HepG2 (cell line): ENCODE data around the gene FGGY. TPM values are rescaled to one million over a fixed set of nuclear protein-coding genes. Genes with fewer than 3 reads are reported as not detected.

Source experiments
- ATAC-seq: fragments of 200-7000 bp; cut with Tn5 transposase; 3 replicates; pipeline ENCODE4 v1.9.1; 2020; ENCODE audit warnings: mild to moderate bottlenecking, moderate library complexity
- BruUV-seq: library from RNA; stranded (reverse); fragments of 400-500 nt; replicated peaks from 2 replicates; lab custom pipeline; 2021; lab: Mats Ljungman, UMichigan
- CTCF ChIA-PET: fragments of 300-600 bp; formaldehyde crosslinking; extraction: SDS; loops from one replicate; lab custom pipeline; 2021; ENCODE audit warnings: low total read pairs, inconsistent platforms, low intra/inter-chr PET ratio; lab: Yijun Ruan, JAX
- POLR2A ChIA-PET: fragments of 350-600 bp; sonication (Branson Sonifier 250); formaldehyde crosslinking; loops from one replicate; lab custom pipeline; 2020; ENCODE audit warnings: antibody characterized with exemption, inconsistent platforms; lab: Yijun Ruan, JAX
- DNase-seq: peaks from one replicate; pipeline ENCODE4 v3.0.0-alpha.2; 2015; ENCODE audit warnings: low spot score
- FAIRE-seq: peaks from 3 replicates; lab custom pipeline; 2011; peaks lifted over from hg19 to GRCh38; lab: Jason Lieb, UNC
- H2AFZ ChIP-seq: one replicate; pipeline ENCODE4 v1.6.1; 2011; ENCODE audit warnings: low read length, inconsistent platforms
- H3K27ac ChIP-seq: fragments of 300-600 bp; 3 replicates; pipeline ENCODE4 v1.8.0; 2011; ENCODE audit warnings: mixed run types, mild to moderate bottlenecking, mixed read lengths, low read length, inconsistent platforms; ENCODE audit not compliant: insufficient read depth; ENCODE audit errors: extremely low read length
- H3K27me3 ChIP-seq, 2 experiments: fragments of 200-600 bp in 1 of 2; 2 replicates in 1 of 2; 3 replicates in 1 of 2; pipeline versions ENCODE4 v1.6.0 to v1.8.0; 2011; ENCODE audit warnings: low read length in 2 of 2, mild to moderate bottlenecking in 2 of 2, moderate library complexity in 2 of 2, inconsistent platforms in 1 of 2; ENCODE audit not compliant: insufficient read depth in 2 of 2, control insufficient read depth in 1 of 2
- H3K36me3 ChIP-seq, 2 experiments: fragments of 200-600 bp in 1 of 2; replicated peaks in 1 of 2; 2 replicates in 1 of 2; 3 replicates in 1 of 2; pipeline versions ENCODE4 v1.5.1 to v1.8.0; 2011; ENCODE audit warnings: low read length in 2 of 2, inconsistent platforms in 1 of 2; ENCODE audit not compliant: insufficient read depth in 2 of 2, control insufficient read depth in 1 of 2
- H3K4me1 ChIP-seq: 2 replicates; pipeline ENCODE4 v1.5.1; 2012; ENCODE audit warnings: low read length, inconsistent platforms; ENCODE audit not compliant: insufficient read depth
- H3K4me2 ChIP-seq: 2 replicates; pipeline ENCODE4 v1.6.0; 2011; ENCODE audit warnings: low read depth, low read length, inconsistent platforms
- H3K4me3 ChIP-seq, 3 experiments: fragments of 200-600 bp in 1 of 3; sonication (generic), shearing (Covaris generic) in 1 of 3; replicated peaks in 1 of 3; 2 replicates each; pipeline ENCODE4 v1.5.1; 2011 to 2016; ENCODE audit warnings: low read length in 3 of 3, inconsistent platforms in 2 of 3, low read depth in 2 of 3, mild to moderate bottlenecking in 2 of 3, control low read depth in 1 of 3, mixed read lengths in 1 of 3; ENCODE audit not compliant: insufficient read depth in 1 of 3
- H3K79me2 ChIP-seq: one replicate; pipeline ENCODE4 v1.6.1; 2011; ENCODE audit warnings: low read length, inconsistent platforms; ENCODE audit not compliant: insufficient read depth
- H3K9ac ChIP-seq: 2 replicates; pipeline ENCODE4 v1.6.0; 2011; ENCODE audit warnings: mild to moderate bottlenecking, low read depth, low read length, inconsistent platforms; ENCODE audit not compliant: insufficient read depth
- H3K9me3 ChIP-seq: 2 replicates; pipeline ENCODE4 v1.5.1; 2012; ENCODE audit warnings: mild to moderate bottlenecking, low read length
- H4K20me1 ChIP-seq: 2 replicates; pipeline ENCODE4 v1.6.0; 2011; ENCODE audit warnings: inconsistent platforms, mild to moderate bottlenecking, low read length, moderate library complexity; ENCODE audit not compliant: insufficient read depth
- DMAP1 ChIP-seq: IDR thresholded peaks from 2 replicates; pipeline ENCODE4 v1.6.1; 2016
- FIP1L1 ChIP-seq: fragments of 200-400 bp; formaldehyde crosslinking; IDR thresholded peaks from 2 replicates; pipeline ENCODE4 v1.6.1; 2018; ENCODE audit warnings: low read depth, mild to moderate bottlenecking, low read length, moderate library complexity, borderline replicate concordance; ENCODE audit not compliant: insufficient read depth
- GATAD2A ChIP-seq: IDR thresholded peaks from 2 replicates; pipeline ENCODE4 v1.6.1; 2016
- HOXA9 ChIP-seq: sonication (generic); formaldehyde crosslinking; IDR thresholded peaks from 2 replicates; pipeline ENCODE4 v1.8.1; 2022; ENCODE audit warnings: missing genetic modification reagents, mild to moderate bottlenecking, moderate library complexity, borderline replicate concordance
- KAT2B ChIP-seq: fragments of 150-350 bp; IDR thresholded peaks from 2 replicates; pipeline ENCODE4 v1.6.1; 2014; ENCODE audit warnings: low read depth, low read length, borderline replicate concordance
- KDM4B ChIP-seq: sonication (generic); formaldehyde crosslinking; IDR thresholded peaks from 2 replicates; pipeline ENCODE4 v1.4.0; 2020; ENCODE audit warnings: missing genetic modification reagents
- NFYC ChIP-seq: IDR thresholded peaks from 2 replicates; pipeline ENCODE4 v1.6.1; 2016; ENCODE audit warnings: missing genetic modification reagents, missing compliant biosample characterization
- RFX5 ChIP-seq: IDR thresholded peaks from 2 replicates; pipeline ENCODE4 v1.6.1; 2011; ENCODE audit warnings: low read depth, low read length, improper control_type of control experiment
- SRF ChIP-seq: IDR thresholded peaks from 2 replicates; pipeline ENCODE4 v1.6.1; 2011; ENCODE audit warnings: mild to moderate bottlenecking, low read depth, low read length, moderate library complexity
- SRY ChIP-seq: sonication (generic); formaldehyde crosslinking; IDR thresholded peaks from 2 replicates; pipeline ENCODE4 v1.8.0; 2022; ENCODE audit warnings: mild to moderate bottlenecking, missing genetic modification reagents
- U2AF1 ChIP-seq: fragments of 200-400 bp; formaldehyde crosslinking; optimal IDR thresholded peaks from 2 replicates; pipeline ENCODE3; 2017; ENCODE audit warnings: mild to moderate bottlenecking, low read depth, low read length
- ZNF124 ChIP-seq: sonication (generic); formaldehyde crosslinking; IDR thresholded peaks from 2 replicates; pipeline ENCODE4 v1.4.0; 2020; ENCODE audit warnings: missing genetic modification reagents
- ZNF235 ChIP-seq: sonication (generic); formaldehyde crosslinking; IDR thresholded peaks from 2 replicates; pipeline ENCODE4 v1.8.1; 2023; ENCODE audit warnings: mild to moderate bottlenecking, missing genetic modification reagents, borderline replicate concordance
- ZNF274 ChIP-seq: sonication (generic); formaldehyde crosslinking; IDR thresholded peaks from 2 replicates; pipeline ENCODE4 v1.5.1; 2020; ENCODE audit warnings: mild to moderate bottlenecking, missing genetic modification reagents
- ZNF432 ChIP-seq: sonication (generic); formaldehyde crosslinking; IDR thresholded peaks from 2 replicates; pipeline ENCODE4 v1.5.0; 2020; ENCODE audit warnings: missing genetic modification reagents, mild to moderate bottlenecking, borderline replicate concordance
- ZNF7 ChIP-seq: IDR thresholded peaks from 2 replicates; pipeline ENCODE4 v1.6.1; 2016; ENCODE audit warnings: missing biosample characterization, missing genetic modification reagents
- ZZZ3 ChIP-seq: sonication (generic); formaldehyde crosslinking; IDR thresholded peaks from 2 replicates; pipeline ENCODE4 v1.4.0; 2020; ENCODE audit warnings: missing genetic modification reagents, mild to moderate bottlenecking, borderline replicate concordance
- WGBS: methylation state at CpG from one replicate; pipeline ENCODE4 v1.1.6; 2017; ENCODE audit warnings: low lambda C conversion rate; 5-methylcytosine and 5-hydroxymethylcytosine counted together
- in situ Hi-C: cut with HindIII; loops from 2 replicates; pipeline ENCODE4 v1.10.0; 2017; ENCODE audit warnings: low pct_unique_long_range_greater_than_20kb; ENCODE audit not compliant: extremely low pct_ligation_motif_present
- intact Hi-C: fragments of 100-400 bp; cut with micrococcal nuclease; formaldehyde crosslinking; loops from one replicate; pipeline ENCODE4 v1.10.0; 2022; ENCODE audit not compliant: unreplicated experiment
- polyA plus RNA-seq, 8 experiments: library from polyadenylated mRNA; depleted of rRNA in 3 of 8; stranded (reverse) in 7 of 8; unstranded in 1 of 8; fragments of >200 nt; fragmentation: Illumina TruSeq in 4 of 8; extraction: Trizol in 4 of 8; gene quantifications; 2 replicates each; pipeline versions ENCODE4 v1.2.1 to v1.2.3, GENCODE V29; 2011 to 2016; ENCODE audit warnings: low read depth in 4 of 8, missing spikeins in 1 of 8, mixed read lengths in 1 of 8; ENCODE audit not compliant: insufficient read depth in 1 of 8
- total RNA-seq, 5 experiments: library from RNA; depleted of rRNA; stranded (reverse); fragments of >200 nt; fragmentation: Illumina TruSeq; extraction: Trizol; gene quantifications; 2 replicates each; pipeline ENCODE4 v1.2.3, GENCODE V29; 2016; ENCODE audit warnings: low read depth in 1 of 5
- TF ChIP-seq, protein P1 (sequence below): sonication (generic); formaldehyde crosslinking; IDR thresholded peaks from 2 replicates; pipeline ENCODE4 v1.4.0; 2020; ENCODE audit warnings: mild to moderate bottlenecking, missing genetic modification reagents
- TF ChIP-seq, protein P2 (sequence below): sonication (generic); formaldehyde crosslinking; IDR thresholded peaks from 2 replicates; pipeline ENCODE4 v1.4.0; 2020; ENCODE audit warnings: mild to moderate bottlenecking, missing genetic modification reagents

Gene FGGY
- total and polyA plus RNA-seq, 2 of the 13 experiments (the other 11 are each of a cell fraction or from before 2014, with no cell fraction given), result 15.7 to 27.5 TPM

DNA sequence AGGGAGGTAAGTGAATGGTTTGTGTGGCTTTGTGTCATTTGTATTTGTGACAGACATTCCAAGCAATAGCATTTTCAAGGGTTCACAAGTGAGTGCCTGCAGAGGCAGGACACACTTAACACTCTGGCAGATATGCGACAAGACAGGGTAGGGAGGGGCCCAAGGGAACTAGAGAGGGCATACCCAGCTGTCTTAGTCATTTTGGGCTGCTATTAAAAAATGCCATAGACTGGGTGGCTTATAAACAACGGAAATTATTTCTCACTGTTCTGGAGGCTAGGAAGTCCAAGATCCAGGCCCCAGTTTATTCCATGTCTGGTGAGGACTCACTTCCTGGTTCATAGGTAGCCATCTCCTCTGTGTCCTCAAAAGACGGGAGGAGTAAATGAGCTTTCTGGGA, 137.4 kb downstream of the FGGY start:
- no peak for DNase-seq
- TF ChIP-seq U2AF1 (no peak), GATAD2A (CRISPR knock-in tag) (no peak), SRF (no peak), KDM4B (CRISPR knock-in tag) (no peak), SRY (CRISPR knock-in tag) (no peak), ZZZ3 (CRISPR knock-in tag) (no peak), ZNF124 (CRISPR knock-in tag) (no peak), KAT2B (no peak), ZNF235 (CRISPR knock-in tag) (no peak), ZNF432 (no peak), DMAP1 (no peak), RFX5 (no peak), ZNF7 (CRISPR knock-in tag) (no peak), HOXA9 (CRISPR knock-in tag) (no peak), FIP1L1 (no peak), ZNF274 (CRISPR knock-in tag) (no peak), NFYC (no peak)
- TF ChIP-seq, protein P1, sequence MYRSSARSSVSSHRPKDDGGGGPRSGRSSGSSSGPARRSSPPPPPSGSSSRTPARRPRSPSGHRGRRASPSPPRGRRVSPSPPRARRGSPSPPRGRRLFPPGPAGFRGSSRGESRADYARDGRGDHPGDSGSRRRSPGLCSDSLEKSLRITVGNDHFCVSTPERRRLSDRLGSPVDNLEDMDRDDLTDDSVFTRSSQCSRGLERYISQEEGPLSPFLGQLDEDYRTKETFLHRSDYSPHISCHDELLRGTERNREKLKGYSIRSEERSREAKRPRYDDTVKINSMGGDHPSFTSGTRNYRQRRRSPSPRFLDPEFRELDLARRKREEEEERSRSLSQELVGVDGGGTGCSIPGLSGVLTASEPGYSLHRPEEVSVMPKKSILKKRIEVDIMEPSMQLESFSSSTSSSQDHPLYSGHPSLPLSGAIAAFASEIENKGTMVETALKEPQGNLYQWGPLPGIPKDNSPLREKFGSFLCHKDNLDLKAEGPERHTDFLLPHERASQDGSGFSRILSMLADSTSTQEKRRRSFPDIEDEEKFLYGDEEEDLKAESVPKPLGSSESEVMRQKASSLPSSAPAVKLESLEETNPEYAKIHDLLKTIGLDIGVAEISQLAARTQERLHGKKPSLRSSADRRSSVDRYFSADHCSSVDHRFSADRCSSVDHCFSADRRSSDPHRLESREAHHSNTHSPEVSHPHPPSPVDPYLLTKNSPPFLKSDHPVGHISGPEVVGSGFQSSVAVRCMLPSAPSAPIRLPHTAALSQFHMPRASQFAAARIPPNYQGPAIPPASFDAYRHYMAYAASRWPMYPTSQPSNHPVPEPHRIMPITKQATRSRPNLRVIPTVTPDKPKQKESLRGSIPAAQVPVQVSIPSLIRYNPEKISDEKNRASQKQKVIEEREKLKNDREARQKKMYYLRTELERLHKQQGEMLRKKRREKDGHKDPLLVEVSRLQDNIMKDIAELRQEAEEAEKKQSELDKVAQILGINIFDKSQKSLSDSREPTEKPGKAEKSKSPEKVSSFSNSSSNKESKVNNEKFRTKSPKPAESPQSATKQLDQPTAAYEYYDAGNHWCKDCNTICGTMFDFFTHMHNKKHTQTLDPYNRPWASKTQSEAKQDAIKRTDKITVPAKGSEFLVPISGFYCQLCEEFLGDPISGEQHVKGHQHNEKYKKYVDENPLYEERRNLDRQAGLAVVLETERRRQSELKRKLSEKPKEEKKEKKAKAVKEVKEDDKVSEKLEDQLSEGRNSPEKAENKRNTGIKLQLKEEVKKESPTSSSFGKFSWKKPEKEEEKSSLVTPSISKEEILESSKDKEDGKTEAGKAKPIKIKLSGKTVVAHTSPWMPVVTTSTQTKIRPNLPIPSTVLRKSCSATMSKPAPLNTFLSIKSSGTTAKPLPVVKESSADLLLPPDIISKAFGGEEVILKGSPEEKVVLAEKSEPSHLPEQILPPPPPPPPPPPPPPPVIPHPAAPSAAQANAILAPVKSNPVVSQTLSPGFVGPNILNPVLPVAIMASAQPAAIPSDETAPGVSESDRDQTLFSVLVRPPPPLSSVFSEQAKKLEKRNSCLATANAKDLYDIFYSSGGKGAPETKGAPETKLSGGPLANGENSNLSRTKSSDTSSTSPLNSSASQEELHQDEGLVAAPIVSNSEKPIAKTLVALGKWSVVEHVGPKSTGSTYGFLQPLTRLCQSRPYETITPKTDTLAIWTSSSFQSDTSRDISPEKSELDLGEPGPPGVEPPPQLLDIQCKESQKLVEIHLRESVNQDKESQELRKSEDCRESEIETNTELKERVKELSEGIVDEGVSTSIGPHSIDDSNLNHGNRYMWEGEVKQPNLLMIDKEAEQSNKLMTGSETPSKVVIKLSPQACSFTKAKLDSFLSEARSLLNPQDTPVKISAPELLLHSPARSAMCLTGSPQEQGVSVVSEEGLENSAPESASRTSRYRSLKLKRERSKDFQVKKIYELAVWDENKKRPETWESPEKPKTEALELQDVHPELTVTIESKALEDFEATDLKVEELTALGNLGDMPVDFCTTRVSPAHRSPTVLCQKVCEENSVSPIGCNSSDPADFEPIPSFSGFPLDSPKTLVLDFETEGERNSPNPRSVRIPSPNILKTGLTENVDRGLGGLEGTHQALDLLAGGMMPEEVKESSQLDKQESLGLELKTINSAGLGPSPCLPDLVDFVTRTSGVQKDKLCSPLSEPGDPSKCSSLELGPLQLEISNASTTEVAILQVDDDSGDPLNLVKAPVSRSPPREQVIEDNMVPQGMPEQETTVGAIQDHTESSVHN (CRISPR knock-in tag), result no peak
- TF ChIP-seq, protein P2, sequence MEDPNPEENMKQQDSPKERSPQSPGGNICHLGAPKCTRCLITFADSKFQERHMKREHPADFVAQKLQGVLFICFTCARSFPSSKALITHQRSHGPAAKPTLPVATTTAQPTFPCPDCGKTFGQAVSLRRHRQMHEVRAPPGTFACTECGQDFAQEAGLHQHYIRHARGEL (CRISPR knock-in tag), result no peak
- no peak for ATAC-seq
- ChIA-PET CTCF (no interaction called here), POLR2A (no interaction called here)
- H3K9ac ChIP-seq, result no peak overlapping the region
- no peaks in the 10 kb centered on the region for H3K36me3 ChIP-seq
- intact Hi-C loops (no loop called here), in situ Hi-C loops (no loop called here)
- H3K4me3 ChIP-seq, result no peak overlapping the region
- H2AFZ ChIP-seq, result no peak overlapping the region
- H3K79me2 ChIP-seq, result no peaks in the 10 kb centered on the region
- H3K27me3 ChIP-seq, result no peaks in the 10 kb centered on the region
- no peaks in the 10 kb centered on the region for H3K9me3 ChIP-seq
- no peak for FAIRE-seq
- H4K20me1 ChIP-seq, result no peaks in the 10 kb centered on the region
- whole genome bisulfite sequencing, result 97% methylated on average over 3 of the region's 3 CpGs
- no peak overlapping the region for H3K27ac ChIP-seq
- BruUV-seq, result no TSS peak
- H3K4me2 ChIP-seq, result no peak overlapping the region
- H3K4me1 ChIP-seq, result peaks cover 74% of the 10 kb centered on the region
